ENCODE data around the gene LTF. TPM values are rescaled to one million over a fixed set of nuclear protein-coding genes. Genes with fewer than 3 reads are reported as not detected.

Gene LTF
- total RNA-seq, 2 experiments from 2014 or later, result not detected

DNA sequence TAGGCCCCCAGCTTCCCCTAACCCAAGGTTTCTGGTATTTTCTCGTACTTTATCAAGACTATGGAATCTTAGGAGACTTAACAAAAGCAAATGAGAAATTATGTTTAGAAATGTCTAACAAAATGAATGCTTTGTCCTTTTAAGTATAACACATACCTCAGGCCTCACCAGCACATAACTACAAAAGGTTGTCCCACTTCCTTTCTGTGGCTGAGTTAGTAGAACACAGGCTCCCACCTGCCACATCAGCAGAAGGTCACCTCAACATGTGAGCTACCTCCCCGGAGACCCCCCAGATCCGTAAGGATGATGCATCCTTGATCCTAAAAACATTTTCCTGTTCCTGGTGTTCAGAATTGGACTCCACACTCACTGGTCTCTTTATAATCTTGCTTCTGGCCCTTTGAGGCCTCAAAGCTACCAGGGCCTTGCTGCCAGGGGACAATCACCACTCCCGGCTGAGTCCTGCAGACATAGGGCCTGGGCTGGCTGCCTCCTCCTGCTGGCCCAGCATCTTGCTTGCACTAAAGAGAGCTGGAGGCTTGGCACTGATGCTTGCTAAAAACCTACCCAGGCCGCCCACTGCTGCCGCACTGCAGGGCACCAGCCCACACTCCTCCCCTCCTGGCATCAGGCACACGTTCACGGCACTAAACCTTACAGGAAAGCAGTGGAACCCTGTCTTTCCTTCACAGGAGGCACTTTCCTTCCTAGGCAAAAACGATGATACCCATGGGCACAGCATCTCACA, 54.8 kb downstream of the LTF start:
- no peak overlapping the region for H3K4me2 ChIP-seq (ENCODE audit: low read length)
- no peak for DNase-seq (ENCODE audit: low spot score)
- CTCF ChIA-PET (ENCODE audit: unreplicated experiment), result no interaction called here

DNA sequence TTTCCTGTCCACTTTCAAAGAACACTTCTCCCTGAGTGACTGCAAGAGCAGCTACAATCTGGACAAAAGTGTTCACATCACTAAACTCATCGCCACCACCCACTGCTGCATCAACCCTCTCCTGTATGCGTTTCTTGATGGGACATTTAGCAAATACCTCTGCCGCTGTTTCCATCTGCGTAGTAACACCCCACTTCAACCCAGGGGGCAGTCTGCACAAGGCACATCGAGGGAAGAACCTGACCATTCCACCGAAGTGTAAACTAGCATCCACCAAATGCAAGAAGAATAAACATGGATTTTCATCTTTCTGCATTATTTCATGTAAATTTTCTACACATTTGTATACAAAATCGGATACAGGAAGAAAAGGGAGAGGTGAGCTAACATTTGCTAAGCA, 55.9 kb downstream of the LTF start:
- H3K27ac ChIP-seq (ENCODE audit: low read depth, low read length, poor library complexity, severe bottlenecking), result no peak overlapping the region
- intact Hi-C loops (cut with micrococcal nuclease; ENCODE audit: unreplicated experiment), result no loop called here
- H3K9me2 ChIP-seq (ENCODE audit: insufficient read depth, low read length), result no peaks in the 10 kb centered on the region
- no peak for DNase-seq (ENCODE audit: low spot score)
- no peak overlapping the region for H3K4me2 ChIP-seq (ENCODE audit: low read length)
- ChIA-PET POLR2A (interaction anchor here (1.8 kb wide), 1 partner anchor 25 kb away, joined by 8 read pairs; no protein-coding TSS in a partner anchor), CTCF (ENCODE audit: unreplicated experiment) (no interaction called here)
- peaks cover 31% of the 10 kb centered on the region for H3K4me1 ChIP-seq (ENCODE audit: insufficient read depth, low read length, poor library complexity, severe bottlenecking)
- no peaks in the 10 kb centered on the region for H3K9me3 ChIP-seq (ENCODE audit: low read length)
- H3K4me3 ChIP-seq (ENCODE audit: low read depth, low read length, poor library complexity, severe bottlenecking), result no peak overlapping the region
- BruUV-seq (replicated peaks), result no TSS peak
- no peaks in the 10 kb centered on the region for H3K79me2 ChIP-seq (ENCODE audit: insufficient read depth, low read depth, low read length)
- TF ChIP-seq, protein P1, sequence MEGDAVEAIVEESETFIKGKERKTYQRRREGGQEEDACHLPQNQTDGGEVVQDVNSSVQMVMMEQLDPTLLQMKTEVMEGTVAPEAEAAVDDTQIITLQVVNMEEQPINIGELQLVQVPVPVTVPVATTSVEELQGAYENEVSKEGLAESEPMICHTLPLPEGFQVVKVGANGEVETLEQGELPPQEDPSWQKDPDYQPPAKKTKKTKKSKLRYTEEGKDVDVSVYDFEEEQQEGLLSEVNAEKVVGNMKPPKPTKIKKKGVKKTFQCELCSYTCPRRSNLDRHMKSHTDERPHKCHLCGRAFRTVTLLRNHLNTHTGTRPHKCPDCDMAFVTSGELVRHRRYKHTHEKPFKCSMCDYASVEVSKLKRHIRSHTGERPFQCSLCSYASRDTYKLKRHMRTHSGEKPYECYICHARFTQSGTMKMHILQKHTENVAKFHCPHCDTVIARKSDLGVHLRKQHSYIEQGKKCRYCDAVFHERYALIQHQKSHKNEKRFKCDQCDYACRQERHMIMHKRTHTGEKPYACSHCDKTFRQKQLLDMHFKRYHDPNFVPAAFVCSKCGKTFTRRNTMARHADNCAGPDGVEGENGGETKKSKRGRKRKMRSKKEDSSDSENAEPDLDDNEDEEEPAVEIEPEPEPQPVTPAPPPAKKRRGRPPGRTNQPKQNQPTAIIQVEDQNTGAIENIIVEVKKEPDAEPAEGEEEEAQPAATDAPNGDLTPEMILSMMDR (conservative IDR thresholded peaks at IDR 0.05; ENCODE audit: low read length), result peak; percentile 23; the same call in 1 of the 2 replicates
- no peak for TF ChIP-seq EZH2phosphoT487 (IDR thresholded peaks at IDR 0.05; ENCODE audit: borderline replicate concordance, low read depth, low read length)
- no peaks in the 10 kb centered on the region for H3K36me3 ChIP-seq (ENCODE audit: insufficient read depth, low read length)
- no peak overlapping the region for H2AFZ ChIP-seq (ENCODE audit: low read length)
- H4K20me1 ChIP-seq (ENCODE audit: insufficient read depth, low read length), result no peaks in the 10 kb centered on the region

More for the DNA sequence above, 54.8 kb downstream of the LTF start:
- no peak for TF ChIP-seq EZH2phosphoT487 (IDR thresholded peaks at IDR 0.05; ENCODE audit: borderline replicate concordance, low read depth, low read length)
- TF ChIP-seq, protein P1 (conservative IDR thresholded peaks at IDR 0.05; ENCODE audit: low read length), result no peak
- H3K36me3 ChIP-seq (ENCODE audit: insufficient read depth, low read length), result no peaks in the 10 kb centered on the region
- H2AFZ ChIP-seq (ENCODE audit: low read length), result no peak overlapping the region
- no TSS peak for BruUV-seq (replicated peaks)
- no peak overlapping the region for H3K27ac ChIP-seq (ENCODE audit: low read depth, low read length, poor library complexity, severe bottlenecking)
- POLR2A ChIA-PET, result interaction anchor here (0.6 kb wide), 1 partner anchor 1093 kb away, joined by 4 read pairs; no protein-coding TSS in a partner anchor
- no peaks in the 10 kb centered on the region for H3K9me3 ChIP-seq (ENCODE audit: low read length)
- H4K20me1 ChIP-seq (ENCODE audit: insufficient read depth, low read length), result no peaks in the 10 kb centered on the region
- H3K4me3 ChIP-seq (ENCODE audit: low read depth, low read length, poor library complexity, severe bottlenecking), result no peak overlapping the region
- intact Hi-C loops (cut with micrococcal nuclease; ENCODE audit: unreplicated experiment), result no loop called here
- no peaks in the 10 kb centered on the region for H3K9me2 ChIP-seq (ENCODE audit: insufficient read depth, low read length)
- H3K4me1 ChIP-seq (ENCODE audit: insufficient read depth, low read length, poor library complexity, severe bottlenecking), result peaks cover 39% of the 10 kb centered on the region
- H3K79me2 ChIP-seq (ENCODE audit: insufficient read depth, low read depth, low read length), result no peaks in the 10 kb centered on the region

DNA sequence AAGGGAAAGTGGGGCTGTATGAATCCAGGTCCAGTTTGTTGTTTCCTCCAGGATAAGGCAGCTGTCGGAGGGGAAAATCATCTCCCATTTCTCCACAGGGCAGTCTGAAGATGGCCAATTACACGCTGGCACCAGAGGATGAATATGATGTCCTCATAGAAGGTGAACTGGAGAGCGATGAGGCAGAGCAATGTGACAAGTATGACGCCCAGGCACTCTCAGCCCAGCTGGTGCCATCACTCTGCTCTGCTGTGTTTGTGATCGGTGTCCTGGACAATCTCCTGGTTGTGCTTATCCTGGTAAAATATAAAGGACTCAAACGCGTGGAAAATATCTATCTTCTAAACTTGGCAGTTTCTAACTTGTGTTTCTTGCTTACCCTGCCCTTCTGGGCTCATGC, 56.7 kb downstream of the LTF start:
- H3K79me2 ChIP-seq (ENCODE audit: insufficient read depth, low read depth, low read length), result no peaks in the 10 kb centered on the region
- intact Hi-C loops (cut with micrococcal nuclease; ENCODE audit: unreplicated experiment), result no loop called here
- no peaks in the 10 kb centered on the region for H4K20me1 ChIP-seq (ENCODE audit: insufficient read depth, low read length)
- no peaks in the 10 kb centered on the region for H3K9me2 ChIP-seq (ENCODE audit: insufficient read depth, low read length)
- no TSS peak for BruUV-seq (replicated peaks)
- peaks cover 22% of the 10 kb centered on the region for H3K4me1 ChIP-seq (ENCODE audit: insufficient read depth, low read length, poor library complexity, severe bottlenecking)
- no peak for TF ChIP-seq EZH2phosphoT487 (IDR thresholded peaks at IDR 0.05; ENCODE audit: borderline replicate concordance, low read depth, low read length)
- TF ChIP-seq, protein P1 (conservative IDR thresholded peaks at IDR 0.05; ENCODE audit: low read length), result no peak
- ChIA-PET CTCF (ENCODE audit: unreplicated experiment) (interaction anchor here (1.0 kb wide), 1 partner anchor 24 kb away, joined by 3 read pairs; no protein-coding TSS in a partner anchor), POLR2A (interaction anchor here (1.4 to 1.8 kb wide), 2 partner anchors 21 to 24 kb away, joined by 5 to 8 read pairs; no protein-coding TSS in a partner anchor)
- no peaks in the 10 kb centered on the region for H3K9me3 ChIP-seq (ENCODE audit: low read length)
- peak overlapping the region; percentile 93; the same call in 1 of the 2 replicates for H2AFZ ChIP-seq (ENCODE audit: low read length)
- H3K27ac ChIP-seq (ENCODE audit: low read depth, low read length, poor library complexity, severe bottlenecking), result no peak overlapping the region
- H3K36me3 ChIP-seq (ENCODE audit: insufficient read depth, low read length), result no peaks in the 10 kb centered on the region
- no peak overlapping the region for H3K4me3 ChIP-seq (ENCODE audit: low read depth, low read length, poor library complexity, severe bottlenecking)
- DNase-seq (ENCODE audit: low spot score), result no peak
- H3K4me2 ChIP-seq (ENCODE audit: low read length), result peak overlapping the region; percentile 56
